Upper lobe of right lung (tissue), 1 donor: ENCODE measurements around the gene LAMC1. TPM values are rescaled to one million over a fixed set of nuclear protein-coding genes. Genes with fewer than 3 reads are reported as not detected.

ENCODE experiments used
- ATAC-seq: fragments of 200-7000 bp; cut with Tn5 transposase; one replicate; pipeline ENCODE4 v1.9.1; 2020; ENCODE audit warnings: mild to moderate bottlenecking, moderate library complexity
- DNase-seq: peaks from one replicate; pipeline ENCODE4 v3.0.0-alpha.2; 2020
- H3K27ac ChIP-seq: fragments of 200-600 bp; one replicate; pipeline ENCODE4 v1.8.0; 2022
- H3K27me3 ChIP-seq: fragments of 200-600 bp; one replicate; pipeline ENCODE4 v1.8.0; 2022; ENCODE audit warnings: mild to moderate bottlenecking
- H3K36me3 ChIP-seq: fragments of 200-600 bp; one replicate; pipeline ENCODE4 v1.8.0; 2022
- H3K4me1 ChIP-seq: fragments of 200-600 bp; one replicate; pipeline ENCODE4 v1.8.0; 2022
- H3K4me3 ChIP-seq: fragments of 200-600 bp; one replicate; pipeline ENCODE4 v1.8.0; 2022; ENCODE audit warnings: mild to moderate bottlenecking
- H3K9me3 ChIP-seq: fragments of 200-600 bp; one replicate; pipeline ENCODE4 v1.8.0; 2022
- CTCF ChIP-seq: fragments of 200-600 bp; IDR thresholded peaks from one replicate; pipeline ENCODE4 v1.8.0; 2022; ENCODE audit warnings: antibody characterized with exemption
- intact Hi-C: fragments of 100-400 bp; cut with DNase I; formaldehyde crosslinking; loops from one replicate; pipeline ENCODE4 v1.11.0; 2022
- total RNA-seq: library from RNA; stranded (reverse); fragmentation: NEBNext Ultra II Directional; extraction: Animal tissue kit (Norgen Biotek cat#: 25700); gene quantifications from one replicate; pipeline ENCODE4 v1.2.1, GENCODE V29; 2021
- donor health status: DM: no; HTN: yes; CAD: no; lungs with severe emphysema.

LAMC1 gene
- total RNA-seq, 1 donor from 2014 or later: 120 TPM

DNA sequence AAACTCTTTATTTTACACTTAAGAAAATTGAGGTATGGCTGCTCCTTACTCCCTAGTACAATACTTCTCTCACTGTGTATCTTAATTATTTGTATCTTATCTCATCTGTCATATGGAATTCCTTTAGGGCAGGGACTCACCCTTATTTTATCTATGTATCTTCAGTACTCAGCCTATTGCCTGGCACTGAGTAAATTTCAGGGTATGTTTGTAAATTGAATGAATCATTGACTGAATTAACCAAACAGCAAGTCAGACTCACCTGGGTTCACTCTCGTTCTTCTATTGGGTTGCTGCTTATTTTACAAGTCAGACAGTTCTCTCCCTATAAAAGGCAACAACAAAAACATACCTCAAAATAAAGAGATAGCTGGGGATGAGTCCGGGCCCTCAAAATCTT is 63.8 kb downstream of the LAMC1 start:
- H3K27ac ChIP-seq: no peak overlapping the region
- no peaks in the 10 kb centered on the region for H3K36me3 ChIP-seq
- no peaks in the 10 kb centered on the region for H3K9me3 ChIP-seq
- no peak for ATAC-seq
- H3K4me3 ChIP-seq: no peak overlapping the region
- no peak for TF ChIP-seq CTCF
- H3K4me1 ChIP-seq: peaks cover 34% of the 10 kb centered on the region
- H3K27me3 ChIP-seq: no peaks in the 10 kb centered on the region
- DNase-seq: no peak
- intact Hi-C loops: no loop called here

DNA sequence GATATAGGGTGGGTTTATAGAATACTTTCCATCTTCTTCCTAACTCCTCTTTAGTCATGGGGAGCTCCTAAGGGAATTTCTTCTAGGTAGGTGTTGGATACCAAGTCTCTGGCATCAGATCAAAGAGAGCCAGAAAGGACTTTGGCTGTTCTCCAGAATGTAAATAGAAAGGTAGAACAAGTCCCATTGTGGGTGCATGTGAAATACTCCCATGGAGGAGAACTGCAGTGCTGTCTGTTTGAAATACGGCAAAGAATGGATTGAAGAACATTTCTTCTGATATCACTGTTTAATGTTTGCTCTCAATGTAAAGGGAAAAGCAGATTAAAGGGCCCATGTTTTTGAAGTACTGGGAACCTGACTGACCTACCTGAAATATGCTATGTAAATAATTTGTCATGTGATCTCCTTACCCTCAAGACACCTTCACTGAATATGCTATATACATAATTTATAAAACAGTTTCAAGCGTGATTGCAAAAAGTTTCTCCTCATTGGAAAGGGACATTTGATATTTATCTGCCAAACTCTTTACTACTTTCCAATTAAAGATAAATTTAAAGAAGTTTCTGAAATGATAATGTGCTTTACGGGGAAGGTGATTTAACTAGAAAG is 65.9 kb downstream of the LAMC1 start:
- ATAC-seq: peak; percentile 56

GRCh38 chr1:183090391-183091006 is 67.3 kb downstream of the LAMC1 start:
- no peak for TF ChIP-seq CTCF
- Histone ChIP-seq H3K4me3 (no peak overlapping the region), H3K9me3 (no peaks in the 10 kb centered on the region), H3K4me1 (peaks cover 36% of the 10 kb centered on the region), H3K27ac (no peak overlapping the region), H3K36me3 (no peaks in the 10 kb centered on the region), H3K27me3 (no peaks in the 10 kb centered on the region)
- ATAC-seq: peak; percentile 69
- DNase-seq: no peak
- intact Hi-C loops: no loop called here

More for the DNA sequence above, 65.9 kb downstream of the LAMC1 start:
- H3K27ac ChIP-seq: no peak overlapping the region
- no peak overlapping the region for H3K4me3 ChIP-seq
- intact Hi-C loops: no loop called here
- no peak for DNase-seq
- no peak for TF ChIP-seq CTCF
- peaks cover 36% of the 10 kb centered on the region for H3K4me1 ChIP-seq
- H3K9me3 ChIP-seq: no peaks in the 10 kb centered on the region
- no peaks in the 10 kb centered on the region for H3K27me3 ChIP-seq
- no peaks in the 10 kb centered on the region for H3K36me3 ChIP-seq

DNA sequence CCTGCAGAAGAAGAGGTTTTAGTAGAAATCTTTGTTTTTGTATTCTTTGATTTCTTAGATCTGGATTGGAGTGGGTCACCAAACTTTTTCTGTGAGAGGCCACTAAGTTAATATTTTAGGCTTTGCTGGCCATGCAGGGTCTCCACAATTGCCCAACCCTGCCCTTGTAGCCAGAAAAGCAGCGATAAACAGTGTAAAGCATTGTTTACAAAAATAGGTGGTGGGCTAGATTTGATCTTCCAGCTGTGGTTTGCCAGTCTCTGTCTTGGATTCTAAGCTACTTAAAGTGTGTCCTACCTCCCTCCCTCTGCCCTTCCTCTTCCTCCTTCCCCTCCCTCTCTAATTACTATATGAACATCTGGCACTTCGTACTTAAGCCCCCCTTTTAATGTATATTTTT is 68.0 kb downstream of the LAMC1 start:
- Histone ChIP-seq H3K36me3 (no peaks in the 10 kb centered on the region), H3K4me3 (no peak overlapping the region), H3K4me1 (peaks cover 38% of the 10 kb centered on the region), H3K9me3 (no peaks in the 10 kb centered on the region), H3K27ac (no peak overlapping the region), H3K27me3 (no peaks in the 10 kb centered on the region)
- no peak for DNase-seq
- intact Hi-C loops: no loop called here
- no peak for ATAC-seq
- TF ChIP-seq CTCF: no peak

- no peak overlapping the region for H3K27ac ChIP-seq
- ATAC-seq: no peak
- intact Hi-C loops: no loop called here
Observed at GRCh38 chr1:183092350-183092749, 69.1 kb downstream of the LAMC1 start.

More at GRCh38 chr1:183092350-183092749, 69.1 kb downstream of the LAMC1 start:
- no peaks in the 10 kb centered on the region for H3K36me3 ChIP-seq
- no peaks in the 10 kb centered on the region for H3K9me3 ChIP-seq
- H3K27me3 ChIP-seq: no peaks in the 10 kb centered on the region
- TF ChIP-seq CTCF: no peak
- DNase-seq: no peak
- H3K4me3 ChIP-seq: no peak overlapping the region
- peaks cover 41% of the 10 kb centered on the region for H3K4me1 ChIP-seq
